Activated T-helper 2 cell treated with anti-CD3 and anti-CD28 coated beads, Interferon-gamma antibody, Interleukin-2, Interleukin-4, amounts not matched to agents 10 μg/mL and 5 μg/mL and 100 μg/mL, durations not matched to agents 14 hours and 24 hours and 36 hours (primary cell): Measurements from ENCODE around the gene ULK4. TPM values are rescaled to one million over a fixed set of nuclear protein-coding genes. Genes with fewer than 3 reads are reported as not detected.

Source experiments
- DNase-seq: peaks from one replicate; pipeline ENCODE4 v3.0.0; 2021; ENCODE audit warnings: low spot score
- H3K27ac Mint-ChIP-seq: one replicate; pipeline ENCODE4 v1.8.0; 2021; ENCODE audit warnings: mixed read lengths
- H3K27me3 Mint-ChIP-seq: one replicate; pipeline ENCODE4 v1.8.0; 2021; ENCODE audit warnings: low read depth, mixed read lengths
- H3K36me3 Mint-ChIP-seq: one replicate; pipeline ENCODE4 v1.8.0; 2021; ENCODE audit warnings: low read depth, mixed read lengths
- H3K4me1 Mint-ChIP-seq: one replicate; pipeline ENCODE4 v1.8.0; 2021; ENCODE audit warnings: low read depth, mixed read lengths
- H3K4me3 Mint-ChIP-seq: one replicate; pipeline ENCODE4 v1.8.0; 2021; ENCODE audit warnings: low read depth, mild to moderate bottlenecking, moderate library complexity, mixed read lengths
- H3K9me3 Mint-ChIP-seq: one replicate; pipeline ENCODE4 v1.8.0; 2021; ENCODE audit warnings: mixed read lengths
- intact Hi-C: fragments of 100-400 bp; cut with micrococcal nuclease; formaldehyde crosslinking; loops from one replicate; pipeline ENCODE4 v1.15.1; 2023
- total RNA-seq: library from RNA; stranded (reverse); gene quantifications from 2 replicates; pipeline ENCODE4 v1.2.3, GENCODE V29; 2022

Gene ULK4
- total RNA-seq, 1 donor from 2014 or later: 7.5 TPM

GRCh38 chr3:41936384-41936783 lies 25.5 kb downstream of the ULK4 start:
- no peak overlapping the region for H3K4me3 Mint-ChIP-seq
- no peak for DNase-seq
- peaks cover 3% of the 10 kb centered on the region for H3K36me3 Mint-ChIP-seq
- no peak overlapping the region for H3K27ac Mint-ChIP-seq
- no peaks in the 10 kb centered on the region for H3K4me1 Mint-ChIP-seq
- no peaks in the 10 kb centered on the region for H3K27me3 Mint-ChIP-seq
- no peaks in the 10 kb centered on the region for H3K9me3 Mint-ChIP-seq
- intact Hi-C loops: no loop called here

DNA sequence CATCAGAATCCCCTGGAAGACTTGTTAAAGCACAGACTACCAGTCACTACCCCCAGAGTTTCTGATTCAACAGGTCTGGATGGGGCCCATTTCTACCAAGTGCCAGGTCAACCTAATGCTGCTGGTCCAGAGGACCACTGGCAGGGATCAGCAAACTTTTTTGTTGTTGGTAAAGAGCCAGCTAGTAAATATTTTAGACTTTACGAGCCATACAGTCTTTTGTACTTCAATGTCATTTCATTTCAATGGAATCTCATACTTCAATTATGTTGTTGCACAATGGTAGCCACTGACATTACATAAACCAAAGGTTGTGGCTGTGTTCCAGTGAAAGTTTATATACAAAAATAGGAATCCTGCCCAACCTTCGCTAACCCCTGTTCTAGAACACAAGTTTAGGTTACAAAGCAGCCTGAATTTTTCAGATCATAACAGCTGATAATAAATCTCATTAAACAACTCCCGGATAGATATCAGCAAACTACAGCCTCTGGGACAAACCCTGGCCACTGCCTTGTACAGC lies 28.7 kb downstream of the ULK4 start:
- no peaks in the 10 kb centered on the region for H3K27me3 Mint-ChIP-seq
- peaks cover 19% of the 10 kb centered on the region for H3K36me3 Mint-ChIP-seq
- intact Hi-C loops: no loop called here
- no peak overlapping the region for H3K27ac Mint-ChIP-seq
- H3K9me3 Mint-ChIP-seq: no peaks in the 10 kb centered on the region
- DNase-seq: no peak
- no peak overlapping the region for H3K4me3 Mint-ChIP-seq
- H3K4me1 Mint-ChIP-seq: no peaks in the 10 kb centered on the region

- no peaks in the 10 kb centered on the region for H3K4me1 Mint-ChIP-seq
- no peaks in the 10 kb centered on the region for H3K9me3 Mint-ChIP-seq
- no peaks in the 10 kb centered on the region for H3K27me3 Mint-ChIP-seq
- no peak overlapping the region for H3K4me3 Mint-ChIP-seq
- peaks cover 20% of the 10 kb centered on the region for H3K36me3 Mint-ChIP-seq
- intact Hi-C loops: no loop called here
- no peak for DNase-seq
- H3K27ac Mint-ChIP-seq: no peak overlapping the region
These were observed 29.4 kb downstream of the ULK4 start for GRCh38 chr3:41932464-41932863.

DNA sequence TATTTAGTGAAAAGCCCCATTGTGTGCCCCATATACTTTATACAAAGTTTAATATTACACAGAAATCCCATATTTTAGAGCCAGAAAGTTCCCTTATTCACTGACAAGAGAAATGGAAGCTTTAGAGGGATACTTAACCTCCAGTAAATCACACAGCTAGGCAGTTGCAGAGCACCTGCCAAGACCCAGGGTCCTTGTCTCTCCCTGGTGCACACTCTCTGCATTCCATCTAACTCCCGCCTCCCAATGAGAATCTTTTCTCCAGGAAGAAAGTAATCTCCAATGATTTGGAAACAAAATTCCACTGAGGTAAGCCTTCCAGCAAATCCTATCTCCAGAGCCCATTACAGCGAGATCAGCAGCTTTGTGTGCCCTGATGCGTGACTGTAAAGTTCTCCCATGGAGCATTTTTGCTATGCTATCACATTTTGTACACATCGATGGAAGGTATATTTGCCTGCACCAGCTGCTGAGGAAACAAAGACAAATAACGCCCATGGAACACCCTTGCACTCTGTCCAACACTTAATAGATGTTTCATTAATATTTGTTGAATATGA lies 41.4 kb downstream of the ULK4 start:
- H3K27ac Mint-ChIP-seq: no peak overlapping the region
- no peak overlapping the region for H3K4me3 Mint-ChIP-seq
- no peaks in the 10 kb centered on the region for H3K9me3 Mint-ChIP-seq
- no peaks in the 10 kb centered on the region for H3K27me3 Mint-ChIP-seq
- no peaks in the 10 kb centered on the region for H3K4me1 Mint-ChIP-seq
- DNase-seq: no peak
- H3K36me3 Mint-ChIP-seq: no peaks in the 10 kb centered on the region
- intact Hi-C loops: no loop called here

- no peaks in the 10 kb centered on the region for H3K9me3 Mint-ChIP-seq
- no peak overlapping the region for H3K4me3 Mint-ChIP-seq
- H3K27ac Mint-ChIP-seq: no peak overlapping the region
- intact Hi-C loops: no loop called here
- H3K27me3 Mint-ChIP-seq: no peaks in the 10 kb centered on the region
- H3K4me1 Mint-ChIP-seq: no peaks in the 10 kb centered on the region
- peaks cover 4% of the 10 kb centered on the region for H3K36me3 Mint-ChIP-seq
- DNase-seq: no peak
These were observed 46.5 kb downstream of the ULK4 start for GRCh38 chr3:41915353-41915752.

GRCh38 chr3:41912280-41912679 lies 49.6 kb downstream of the ULK4 start:
- no peaks in the 10 kb centered on the region for H3K9me3 Mint-ChIP-seq
- H3K27ac Mint-ChIP-seq: no peak overlapping the region
- H3K4me1 Mint-ChIP-seq: no peaks in the 10 kb centered on the region
- H3K4me3 Mint-ChIP-seq: no peak overlapping the region
- intact Hi-C loops: no loop called here
- H3K27me3 Mint-ChIP-seq: no peaks in the 10 kb centered on the region
- no peak for DNase-seq
- peaks cover 4% of the 10 kb centered on the region for H3K36me3 Mint-ChIP-seq

GRCh38 chr3:41907330-41908073 lies 54.4 kb downstream of the ULK4 start:
- Mint-ChIP-seq H3K27me3 (no peaks in the 10 kb centered on the region), H3K4me1 (no peaks in the 10 kb centered on the region), H3K27ac (no peak overlapping the region), H3K36me3 (peaks cover 3% of the 10 kb centered on the region), H3K9me3 (no peaks in the 10 kb centered on the region), H3K4me3 (no peak overlapping the region)
- no peak for DNase-seq
- intact Hi-C loops: no loop called here

DNA sequence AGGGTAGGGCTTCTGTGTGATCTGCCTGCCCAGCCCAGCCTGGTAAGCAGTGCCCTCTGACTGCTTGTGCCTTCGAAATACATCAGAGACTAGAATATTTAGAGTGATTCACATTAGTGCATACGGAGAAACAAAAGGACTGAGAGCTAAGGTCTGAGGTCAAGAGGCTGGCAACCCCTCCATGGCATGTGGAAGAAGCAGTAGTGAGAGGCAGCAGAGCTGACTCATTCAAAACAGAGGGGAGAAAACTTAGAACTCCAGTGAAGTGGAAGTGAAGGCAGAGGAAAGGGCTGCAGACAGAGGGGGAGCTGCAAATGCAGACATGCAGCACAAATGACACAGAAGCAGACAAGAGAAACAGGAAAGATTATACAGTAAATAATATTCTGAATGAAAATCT lies 61.6 kb downstream of the ULK4 start:
- DNase-seq: no peak
- Mint-ChIP-seq H3K27ac (no peak overlapping the region), H3K4me3 (no peak overlapping the region), H3K9me3 (no peaks in the 10 kb centered on the region), H3K36me3 (peaks cover 4% of the 10 kb centered on the region), H3K27me3 (no peaks in the 10 kb centered on the region), H3K4me1 (no peaks in the 10 kb centered on the region)
- intact Hi-C loops: no loop called here

- H3K9me3 Mint-ChIP-seq: no peaks in the 10 kb centered on the region
- H3K27ac Mint-ChIP-seq: no peak overlapping the region
- peaks cover 4% of the 10 kb centered on the region for H3K36me3 Mint-ChIP-seq
- DNase-seq: no peak
- no peaks in the 10 kb centered on the region for H3K27me3 Mint-ChIP-seq
- H3K4me3 Mint-ChIP-seq: no peak overlapping the region
- intact Hi-C loops: loop anchor here (10.0 kb wide), 2 partner anchors 276 to 546 kb away; no protein-coding TSS in a partner anchor
- no peaks in the 10 kb centered on the region for H3K4me1 Mint-ChIP-seq
These were observed 63.3 kb downstream of the ULK4 start for GRCh38 chr3:41898631-41899030.

DNA sequence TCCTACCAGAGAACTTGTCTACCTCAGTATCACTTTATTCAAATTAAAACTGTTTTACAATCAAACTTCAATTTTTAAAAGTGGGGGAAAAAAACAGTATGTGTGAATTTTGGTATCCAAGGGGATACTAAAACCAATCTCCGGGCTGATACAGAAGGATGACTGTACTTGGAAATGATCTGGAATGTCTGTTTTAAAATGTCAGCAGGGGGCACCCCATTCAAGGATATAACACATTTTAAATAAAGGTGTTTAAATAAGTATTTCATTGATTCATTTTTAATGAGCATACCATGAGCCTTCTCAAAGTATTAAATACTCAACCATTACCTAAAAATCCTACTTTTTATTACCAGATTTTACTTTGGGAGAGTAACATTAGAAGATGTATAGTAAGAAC lies 67.9 kb downstream of the ULK4 start:
- no peaks in the 10 kb centered on the region for H3K27me3 Mint-ChIP-seq
- DNase-seq: no peak
- H3K4me3 Mint-ChIP-seq: no peak overlapping the region
- intact Hi-C loops: loop anchor here (1.0 to 10.0 kb wide), 3 partner anchors 205 to 551 kb away; no protein-coding TSS in a partner anchor
- H3K4me1 Mint-ChIP-seq: no peaks in the 10 kb centered on the region
- H3K36me3 Mint-ChIP-seq: peaks cover 10% of the 10 kb centered on the region
- H3K27ac Mint-ChIP-seq: no peak overlapping the region
- H3K9me3 Mint-ChIP-seq: peaks cover 17% of the 10 kb centered on the region

GRCh38 chr3:41888368-41889076 lies 73.4 kb downstream of the ULK4 start:
- Mint-ChIP-seq H3K9me3 (peaks cover 17% of the 10 kb centered on the region), H3K27ac (no peak overlapping the region), H3K4me3 (no peak overlapping the region), H3K36me3 (peaks cover 10% of the 10 kb centered on the region), H3K27me3 (no peaks in the 10 kb centered on the region), H3K4me1 (no peaks in the 10 kb centered on the region)
- no peak for DNase-seq
- intact Hi-C loops: no loop called here

DNA sequence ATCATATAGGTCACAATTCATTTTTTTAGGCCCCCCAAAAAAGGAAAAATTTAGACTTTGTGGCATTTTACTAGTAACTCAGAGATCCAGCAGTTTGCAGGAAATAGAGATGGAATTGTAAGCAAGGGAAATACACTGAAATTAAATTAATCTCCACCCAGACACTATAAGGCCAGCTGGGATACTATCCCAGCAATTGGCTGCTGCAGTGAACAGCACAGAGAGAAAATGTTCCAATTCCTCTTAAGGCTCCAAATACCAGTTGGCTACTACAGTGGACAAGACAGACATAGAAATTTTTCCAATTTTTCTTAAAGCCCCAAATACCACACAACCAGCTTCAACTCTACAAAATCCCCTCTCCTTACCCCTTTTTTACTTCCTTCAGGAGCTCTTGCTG lies 78.9 kb downstream of the ULK4 start:
- Mint-ChIP-seq H3K9me3 (no peaks in the 10 kb centered on the region), H3K4me3 (no peak overlapping the region), H3K36me3 (no peaks in the 10 kb centered on the region), H3K27me3 (no peaks in the 10 kb centered on the region), H3K4me1 (no peaks in the 10 kb centered on the region), H3K27ac (no peak overlapping the region)
- intact Hi-C loops: loop anchor here (5.0 kb wide), 2 partner anchors 186 to 1556 kb away; no protein-coding TSS in a partner anchor
- DNase-seq: no peak
